Fibroblast of the aortic adventitia (primary cell): ENCODE measurements around the gene TCIRG1. TPM values are rescaled to one million over a fixed set of nuclear protein-coding genes. Genes with fewer than 3 reads are reported as not detected.

Experiments used
- DNase-seq: peaks from one replicate; pipeline ENCODE4 v3.0.0-alpha.2; 2010; ENCODE audit warnings: low read depth
- H3K4me3 ChIP-seq: 2 replicates; pipeline ENCODE4 v1.5.1; 2011; ENCODE audit warnings: low read depth, mild to moderate bottlenecking, control low read depth, low read length, moderate library complexity
- CTCF ChIP-seq: IDR thresholded peaks from 2 replicates; pipeline ENCODE4 v1.5.1; 2011; ENCODE audit warnings: mild to moderate bottlenecking, low read length, control low read depth, inconsistent platforms; ENCODE audit not compliant: insufficient read depth
- total RNA-seq: library from RNA; depleted of rRNA; stranded (reverse); fragments of >200 nt; gene quantifications from 2 replicates; pipeline ENCODE4 v1.2.3, GENCODE V29; 2012; ENCODE audit warnings: low replicate concordance

The TCIRG1 gene
- total RNA-seq, 1 donor = 76.0 TPM

- TF ChIP-seq CTCF = no peak
- no peak overlapping the region for H3K4me3 ChIP-seq
- DNase-seq = no peak
Observed at GRCh38 chr11:68016904-68017817, 21.7 kb upstream of the TCIRG1 start.

- DNase-seq = no peak
- TF ChIP-seq CTCF = no peak
Observed at GRCh38 chr11:68017980-68018729, 20.7 kb upstream of the TCIRG1 start.

GRCh38 chr11:68018730-68019190 lies 20.1 kb upstream of the TCIRG1 start:
- TF ChIP-seq CTCF = no peak
- no peak overlapping the region for H3K4me3 ChIP-seq
- no peak for DNase-seq

More at GRCh38 chr11:68017980-68018729, 20.7 kb upstream of the TCIRG1 start:
- H3K4me3 ChIP-seq = no peak overlapping the region

GRCh38 chr11:68019486-68019885 lies 19.3 kb upstream of the TCIRG1 start:
- DNase-seq = no peak
- no peak for TF ChIP-seq CTCF
- H3K4me3 ChIP-seq = no peak overlapping the region

GRCh38 chr11:68020575-68020974 lies 18.2 kb upstream of the TCIRG1 start:
- H3K4me3 ChIP-seq = no peak overlapping the region
- peak; percentile 54 for TF ChIP-seq CTCF
- no peak for DNase-seq

- DNase-seq = no peak
- H3K4me3 ChIP-seq = no peak overlapping the region
- TF ChIP-seq CTCF = peak; percentile 20
Observed at GRCh38 chr11:68021167-68021787, 17.5 kb upstream of the TCIRG1 start.
